A549 (cell line): ENCODE data around the gene LDLRAD1.

Experiments used
- CHD4 ChIP-seq: fragments of 200-600 bp; sonication (generic); IDR thresholded peaks from 2 replicates; pipeline ENCODE4 v1.6.1; 2016; ENCODE audit warnings: antibody characterized with exemption, mild to moderate bottlenecking, borderline replicate concordance
- NFE2L2 ChIP-seq: fragments of 150-350 bp; conservative IDR thresholded peaks from 2 replicates; pipeline ENCODE4 v1.6.1; 2014; ENCODE audit warnings: low read length
- POLR2A ChIP-seq: IDR thresholded peaks from 2 replicates; pipeline ENCODE4 v1.6.1; 2012; ENCODE audit warnings: mild to moderate bottlenecking, low read length
- TF ChIP-seq, protein P1 (sequence below): fragments of 450-650 bp; IDR thresholded peaks from 2 replicates; pipeline ENCODE4 v1.6.1; 2014; ENCODE audit warnings: antibody characterized with exemption
- TF ChIP-seq, protein P2 (sequence below): fragments of 250-450 bp; sonication (Bioruptor Pico); IDR thresholded peaks from 2 replicates; pipeline ENCODE4 v1.5.0; 2021; ENCODE audit warnings: mild to moderate bottlenecking, moderate library complexity, borderline replicate concordance
- TF ChIP-seq, protein P3 (sequence below): fragments of 200-600 bp; sonication (generic); IDR thresholded peaks from 2 replicates; pipeline ENCODE4 v1.6.1; 2016; ENCODE audit warnings: antibody characterized with exemption, mild to moderate bottlenecking, moderate library complexity
- TF ChIP-seq, protein P4 (sequence below): fragments of 150-350 bp; IDR thresholded peaks from 2 replicates; pipeline ENCODE4 v1.6.1; 2014; ENCODE audit warnings: low read depth, mild to moderate bottlenecking, low read length

DNA sequence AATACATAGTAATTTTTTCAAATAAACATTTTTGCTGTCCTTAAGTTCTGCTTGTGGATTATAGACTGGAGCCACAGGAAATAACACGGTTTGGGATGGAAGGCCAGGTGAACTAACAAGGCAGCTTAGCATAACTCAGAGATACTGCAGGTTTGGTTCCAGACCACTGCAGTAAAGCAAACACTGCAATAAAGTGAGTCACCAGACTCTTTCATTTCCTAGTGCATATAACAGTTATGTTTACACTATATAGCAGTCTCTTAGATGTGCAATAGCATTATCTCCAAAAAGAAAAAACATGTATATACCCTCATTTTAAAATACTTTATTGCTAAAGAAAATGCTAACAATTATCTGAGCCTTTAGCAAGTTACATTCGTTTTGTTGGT lies 49.9 kb downstream of the LDLRAD1 start:
- TF ChIP-seq POLR2A = no peak
- no peak for TF ChIP-seq NFE2L2
- TF ChIP-seq, protein P1, sequence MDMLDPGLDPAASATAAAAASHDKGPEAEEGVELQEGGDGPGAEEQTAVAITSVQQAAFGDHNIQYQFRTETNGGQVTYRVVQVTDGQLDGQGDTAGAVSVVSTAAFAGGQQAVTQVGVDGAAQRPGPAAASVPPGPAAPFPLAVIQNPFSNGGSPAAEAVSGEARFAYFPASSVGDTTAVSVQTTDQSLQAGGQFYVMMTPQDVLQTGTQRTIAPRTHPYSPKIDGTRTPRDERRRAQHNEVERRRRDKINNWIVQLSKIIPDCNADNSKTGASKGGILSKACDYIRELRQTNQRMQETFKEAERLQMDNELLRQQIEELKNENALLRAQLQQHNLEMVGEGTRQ = no peak
- TF ChIP-seq, protein P2, sequence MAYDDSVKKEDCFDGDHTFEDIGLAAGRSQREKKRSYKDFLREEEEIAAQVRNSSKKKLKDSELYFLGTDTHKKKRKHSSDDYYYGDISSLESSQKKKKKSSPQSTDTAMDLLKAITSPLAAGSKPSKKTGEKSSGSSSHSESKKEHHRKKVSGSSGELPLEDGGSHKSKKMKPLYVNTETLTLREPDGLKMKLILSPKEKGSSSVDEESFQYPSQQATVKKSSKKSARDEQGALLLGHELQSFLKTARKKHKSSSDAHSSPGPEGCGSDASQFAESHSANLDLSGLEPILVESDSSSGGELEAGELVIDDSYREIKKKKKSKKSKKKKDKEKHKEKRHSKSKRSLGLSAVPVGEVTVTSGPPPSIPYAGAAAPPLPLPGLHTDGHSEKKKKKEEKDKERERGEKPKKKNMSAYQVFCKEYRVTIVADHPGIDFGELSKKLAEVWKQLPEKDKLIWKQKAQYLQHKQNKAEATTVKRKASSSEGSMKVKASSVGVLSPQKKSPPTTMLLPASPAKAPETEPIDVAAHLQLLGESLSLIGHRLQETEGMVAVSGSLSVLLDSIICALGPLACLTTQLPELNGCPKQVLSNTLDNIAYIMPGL (CRISPR knock-in tag) = no peak
- TF ChIP-seq, protein P3, sequence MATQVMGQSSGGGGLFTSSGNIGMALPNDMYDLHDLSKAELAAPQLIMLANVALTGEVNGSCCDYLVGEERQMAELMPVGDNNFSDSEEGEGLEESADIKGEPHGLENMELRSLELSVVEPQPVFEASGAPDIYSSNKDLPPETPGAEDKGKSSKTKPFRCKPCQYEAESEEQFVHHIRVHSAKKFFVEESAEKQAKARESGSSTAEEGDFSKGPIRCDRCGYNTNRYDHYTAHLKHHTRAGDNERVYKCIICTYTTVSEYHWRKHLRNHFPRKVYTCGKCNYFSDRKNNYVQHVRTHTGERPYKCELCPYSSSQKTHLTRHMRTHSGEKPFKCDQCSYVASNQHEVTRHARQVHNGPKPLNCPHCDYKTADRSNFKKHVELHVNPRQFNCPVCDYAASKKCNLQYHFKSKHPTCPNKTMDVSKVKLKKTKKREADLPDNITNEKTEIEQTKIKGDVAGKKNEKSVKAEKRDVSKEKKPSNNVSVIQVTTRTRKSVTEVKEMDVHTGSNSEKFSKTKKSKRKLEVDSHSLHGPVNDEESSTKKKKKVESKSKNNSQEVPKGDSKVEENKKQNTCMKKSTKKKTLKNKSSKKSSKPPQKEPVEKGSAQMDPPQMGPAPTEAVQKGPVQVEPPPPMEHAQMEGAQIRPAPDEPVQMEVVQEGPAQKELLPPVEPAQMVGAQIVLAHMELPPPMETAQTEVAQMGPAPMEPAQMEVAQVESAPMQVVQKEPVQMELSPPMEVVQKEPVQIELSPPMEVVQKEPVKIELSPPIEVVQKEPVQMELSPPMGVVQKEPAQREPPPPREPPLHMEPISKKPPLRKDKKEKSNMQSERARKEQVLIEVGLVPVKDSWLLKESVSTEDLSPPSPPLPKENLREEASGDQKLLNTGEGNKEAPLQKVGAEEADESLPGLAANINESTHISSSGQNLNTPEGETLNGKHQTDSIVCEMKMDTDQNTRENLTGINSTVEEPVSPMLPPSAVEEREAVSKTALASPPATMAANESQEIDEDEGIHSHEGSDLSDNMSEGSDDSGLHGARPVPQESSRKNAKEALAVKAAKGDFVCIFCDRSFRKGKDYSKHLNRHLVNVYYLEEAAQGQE = no peak
- TF ChIP-seq, protein P4, sequence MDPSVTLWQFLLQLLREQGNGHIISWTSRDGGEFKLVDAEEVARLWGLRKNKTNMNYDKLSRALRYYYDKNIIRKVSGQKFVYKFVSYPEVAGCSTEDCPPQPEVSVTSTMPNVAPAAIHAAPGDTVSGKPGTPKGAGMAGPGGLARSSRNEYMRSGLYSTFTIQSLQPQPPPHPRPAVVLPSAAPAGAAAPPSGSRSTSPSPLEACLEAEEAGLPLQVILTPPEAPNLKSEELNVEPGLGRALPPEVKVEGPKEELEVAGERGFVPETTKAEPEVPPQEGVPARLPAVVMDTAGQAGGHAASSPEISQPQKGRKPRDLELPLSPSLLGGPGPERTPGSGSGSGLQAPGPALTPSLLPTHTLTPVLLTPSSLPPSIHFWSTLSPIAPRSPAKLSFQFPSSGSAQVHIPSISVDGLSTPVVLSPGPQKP = no peak
- TF ChIP-seq CHD4 = no peak
